Dedifferentiated amniotic fluid mesenchymal stem cell (primary cell): ENCODE data around the gene KIAA0825.

ENCODE experiments used
- DNase-seq: peaks from one replicate; pipeline ENCODE4 v3.0.0-alpha.2; 2016; ENCODE audit errors: extremely low spot score

The KIAA0825 gene

GRCh38 chr5:94505327-94506068 is 112.9 kb downstream of the KIAA0825 start:
- DNase-seq = no peak

- DNase-seq = no peak
These were observed 114.7 kb downstream of the KIAA0825 start for GRCh38 chr5:94503677-94504076.

GRCh38 chr5:94501365-94501764 is 117.0 kb downstream of the KIAA0825 start:
- DNase-seq = no peak

- no peak for DNase-seq
These were observed 118.6 kb downstream of the KIAA0825 start for GRCh38 chr5:94499806-94500205.

- no peak for DNase-seq
These were observed 120.2 kb downstream of the KIAA0825 start for GRCh38 chr5:94498199-94498598.

GRCh38 chr5:94485067-94485466 is 133.3 kb downstream of the KIAA0825 start:
- DNase-seq = no peak

GRCh38 chr5:94481059-94481458 is 137.3 kb downstream of the KIAA0825 start:
- no peak for DNase-seq

- DNase-seq = no peak
These were observed 137.9 kb downstream of the KIAA0825 start for GRCh38 chr5:94480486-94480885.

GRCh38 chr5:94473936-94474335 is 144.5 kb downstream of the KIAA0825 start:
- no peak for DNase-seq

GRCh38 chr5:94471521-94471920 is 146.9 kb downstream of the KIAA0825 start:
- peak; percentile 69 for DNase-seq

- DNase-seq = no peak
These were observed 147.6 kb downstream of the KIAA0825 start for GRCh38 chr5:94470802-94471201.

- DNase-seq = no peak
These were observed 148.5 kb downstream of the KIAA0825 start for GRCh38 chr5:94469894-94470329.

GRCh38 chr5:94467954-94468930 is 150.2 kb downstream of the KIAA0825 start:
- DNase-seq = no peak

- DNase-seq = no peak
These were observed 151.0 kb downstream of the KIAA0825 start for GRCh38 chr5:94467346-94467953.

GRCh38 chr5:94463739-94464138 is 154.7 kb downstream of the KIAA0825 start:
- DNase-seq = peak; percentile 88

GRCh38 chr5:94461131-94461530 is 157.3 kb downstream of the KIAA0825 start:
- no peak for DNase-seq

GRCh38 chr5:94459915-94460314 is 158.5 kb downstream of the KIAA0825 start:
- DNase-seq = no peak

- no peak for DNase-seq
These were observed 160.6 kb downstream of the KIAA0825 start for GRCh38 chr5:94457788-94458187.

GRCh38 chr5:94445726-94446125 is 172.7 kb downstream of the KIAA0825 start:
- DNase-seq = no peak

- DNase-seq = no peak
These were observed 175.4 kb downstream of the KIAA0825 start for GRCh38 chr5:94442991-94443390.

- no peak for DNase-seq
These were observed 176.3 kb downstream of the KIAA0825 start for GRCh38 chr5:94442076-94442475.

- peak; percentile 28 for DNase-seq
These were observed 178.4 kb downstream of the KIAA0825 start for GRCh38 chr5:94440015-94440414.
